ENCODE measurements around the gene IGSF22.

IGSF22 gene

GRCh38 chr11:18726040-18726439 lies at the start of gene IGSF22:
TSS of gene IGSF22 (minus strand) at chr11:18726188. CDS start at chr11:18724236, 1,952 bp downstream.
- no peak within 1 kb of the TSS for H3K9ac ChIP-seq (ENCODE audit: low read depth, low read length)
- no peaks in the 10 kb centered on the region for H3K36me3 ChIP-seq (ENCODE audit: control insufficient read depth, insufficient read depth, low read length)
- H3K4me1 ChIP-seq (ENCODE audit: control insufficient read depth, insufficient read depth, low read length), result peaks cover 14% of the 10 kb centered on the region
- H3K27me3 ChIP-seq (ENCODE audit: control insufficient read depth, insufficient read depth, low read length), result no peaks in the 10 kb centered on the region; the same call in 1 of the 2 replicates
- no peaks in the 10 kb centered on the region for H3K9me3 ChIP-seq (ENCODE audit: control insufficient read depth, insufficient read depth, low read length)
- no peak within 1 kb of the TSS for H3K27ac ChIP-seq (ENCODE audit: low read depth, low read length)
- H3K4me3 ChIP-seq (ENCODE audit: low read depth, low read length), result no peak within 1 kb of the TSS

- Histone ChIP-seq H3K9me3 (ENCODE audit: control insufficient read depth, insufficient read depth, low read length) (no peaks in the 10 kb centered on the region), H3K4me1 (ENCODE audit: control insufficient read depth, insufficient read depth, low read length) (peaks cover 19% of the 10 kb centered on the region), H3K36me3 (ENCODE audit: control insufficient read depth, insufficient read depth, low read length) (no peaks in the 10 kb centered on the region), H3K27me3 (ENCODE audit: control insufficient read depth, insufficient read depth, low read length) (0 out of 2 replicates have a peak, but pooled peaks cover 2% of the 10 kb centered on the region), H3K9ac (ENCODE audit: low read depth, low read length) (no peak overlapping the region), H3K27ac (ENCODE audit: low read depth, low read length) (no peak overlapping the region), H3K4me3 (ENCODE audit: low read depth, low read length) (no peak overlapping the region)
These were observed 48.8 kb upstream of the IGSF22 start for GRCh38 chr11:18774801-18775200.

GRCh38 chr11:18773681-18774080 lies 47.7 kb upstream of the IGSF22 start:
- Histone ChIP-seq H3K27ac (ENCODE audit: low read depth, low read length) (no peak overlapping the region), H3K9me3 (ENCODE audit: control insufficient read depth, insufficient read depth, low read length) (no peaks in the 10 kb centered on the region), H3K36me3 (ENCODE audit: control insufficient read depth, insufficient read depth, low read length) (no peaks in the 10 kb centered on the region), H3K4me1 (ENCODE audit: control insufficient read depth, insufficient read depth, low read length) (peaks cover 15% of the 10 kb centered on the region; the same call in 1 of the 2 replicates), H3K4me3 (ENCODE audit: low read depth, low read length) (no peak overlapping the region), H3K27me3 (ENCODE audit: control insufficient read depth, insufficient read depth, low read length) (no peaks in the 10 kb centered on the region), H3K9ac (ENCODE audit: low read depth, low read length) (no peak overlapping the region)

GRCh38 chr11:18773104-18773503 lies 47.1 kb upstream of the IGSF22 start:
- Histone ChIP-seq H3K27ac (ENCODE audit: low read depth, low read length) (no peak overlapping the region), H3K36me3 (ENCODE audit: control insufficient read depth, insufficient read depth, low read length) (no peaks in the 10 kb centered on the region), H3K4me3 (ENCODE audit: low read depth, low read length) (no peak overlapping the region), H3K4me1 (ENCODE audit: control insufficient read depth, insufficient read depth, low read length) (peaks cover 15% of the 10 kb centered on the region; the same call in 1 of the 2 replicates), H3K27me3 (ENCODE audit: control insufficient read depth, insufficient read depth, low read length) (no peaks in the 10 kb centered on the region), H3K9ac (ENCODE audit: low read depth, low read length) (no peak overlapping the region), H3K9me3 (ENCODE audit: control insufficient read depth, insufficient read depth, low read length) (no peaks in the 10 kb centered on the region)

GRCh38 chr11:18772211-18772610 lies 46.2 kb upstream of the IGSF22 start:
- Histone ChIP-seq H3K36me3 (ENCODE audit: control insufficient read depth, insufficient read depth, low read length) (no peaks in the 10 kb centered on the region), H3K27me3 (ENCODE audit: control insufficient read depth, insufficient read depth, low read length) (no peaks in the 10 kb centered on the region)

GRCh38 chr11:18771266-18772035 lies 45.5 kb upstream of the IGSF22 start:
- no peaks in the 10 kb centered on the region for H3K36me3 ChIP-seq (ENCODE audit: control insufficient read depth, insufficient read depth, low read length)
- H3K9ac ChIP-seq (ENCODE audit: low read depth, low read length), result no peak overlapping the region
- no peak overlapping the region for H3K4me3 ChIP-seq (ENCODE audit: low read depth, low read length)
- peaks cover 15% of the 10 kb centered on the region; the same call in 1 of the 2 replicates for H3K4me1 ChIP-seq (ENCODE audit: control insufficient read depth, insufficient read depth, low read length)
- H3K27me3 ChIP-seq (ENCODE audit: control insufficient read depth, insufficient read depth, low read length), result no peaks in the 10 kb centered on the region
- H3K27ac ChIP-seq (ENCODE audit: low read depth, low read length), result no peak overlapping the region
- no peaks in the 10 kb centered on the region for H3K9me3 ChIP-seq (ENCODE audit: control insufficient read depth, insufficient read depth, low read length)

More at GRCh38 chr11:18772211-18772610, 46.2 kb upstream of the IGSF22 start:
- no peak overlapping the region for H3K4me3 ChIP-seq (ENCODE audit: low read depth, low read length)
- H3K9me3 ChIP-seq (ENCODE audit: control insufficient read depth, insufficient read depth, low read length), result no peaks in the 10 kb centered on the region
- no peak overlapping the region for H3K9ac ChIP-seq (ENCODE audit: low read depth, low read length)
- peaks cover 15% of the 10 kb centered on the region; the same call in 1 of the 2 replicates for H3K4me1 ChIP-seq (ENCODE audit: control insufficient read depth, insufficient read depth, low read length)
- no peak overlapping the region for H3K27ac ChIP-seq (ENCODE audit: low read depth, low read length)

GRCh38 chr11:18770479-18771125 lies 44.6 kb upstream of the IGSF22 start:
- Histone ChIP-seq H3K9ac (ENCODE audit: low read depth, low read length) (no peak overlapping the region), H3K9me3 (ENCODE audit: control insufficient read depth, insufficient read depth, low read length) (no peaks in the 10 kb centered on the region), H3K27ac (ENCODE audit: low read depth, low read length) (no peak overlapping the region), H3K27me3 (ENCODE audit: control insufficient read depth, insufficient read depth, low read length) (no peaks in the 10 kb centered on the region), H3K4me3 (ENCODE audit: low read depth, low read length) (no peak overlapping the region), H3K36me3 (ENCODE audit: control insufficient read depth, insufficient read depth, low read length) (no peaks in the 10 kb centered on the region), H3K4me1 (ENCODE audit: control insufficient read depth, insufficient read depth, low read length) (peaks cover 15% of the 10 kb centered on the region; the same call in 1 of the 2 replicates)

- peaks cover 15% of the 10 kb centered on the region; the same call in 1 of the 2 replicates for H3K4me1 ChIP-seq (ENCODE audit: control insufficient read depth, insufficient read depth, low read length)
- H3K27ac ChIP-seq (ENCODE audit: low read depth, low read length), result no peak overlapping the region
- H3K9me3 ChIP-seq (ENCODE audit: control insufficient read depth, insufficient read depth, low read length), result no peaks in the 10 kb centered on the region
- no peak overlapping the region for H3K4me3 ChIP-seq (ENCODE audit: low read depth, low read length)
- H3K36me3 ChIP-seq (ENCODE audit: control insufficient read depth, insufficient read depth, low read length), result no peaks in the 10 kb centered on the region
- no peak overlapping the region for H3K9ac ChIP-seq (ENCODE audit: low read depth, low read length)
- H3K27me3 ChIP-seq (ENCODE audit: control insufficient read depth, insufficient read depth, low read length), result no peaks in the 10 kb centered on the region
These were observed 43.9 kb upstream of the IGSF22 start for GRCh38 chr11:18769802-18770456.

GRCh38 chr11:18768978-18769377 lies 43.0 kb upstream of the IGSF22 start:
- H3K9ac ChIP-seq (ENCODE audit: low read depth, low read length), result no peak overlapping the region
- peaks cover 14% of the 10 kb centered on the region; the same call in 1 of the 2 replicates for H3K4me1 ChIP-seq (ENCODE audit: control insufficient read depth, insufficient read depth, low read length)
- no peak overlapping the region for H3K27ac ChIP-seq (ENCODE audit: low read depth, low read length)
- no peaks in the 10 kb centered on the region for H3K27me3 ChIP-seq (ENCODE audit: control insufficient read depth, insufficient read depth, low read length)
- no peaks in the 10 kb centered on the region for H3K9me3 ChIP-seq (ENCODE audit: control insufficient read depth, insufficient read depth, low read length)
- no peaks in the 10 kb centered on the region for H3K36me3 ChIP-seq (ENCODE audit: control insufficient read depth, insufficient read depth, low read length)
- no peak overlapping the region for H3K4me3 ChIP-seq (ENCODE audit: low read depth, low read length)

- Histone ChIP-seq H3K4me1 (ENCODE audit: control insufficient read depth, insufficient read depth, low read length) (peaks cover 10% of the 10 kb centered on the region; the same call in 1 of the 2 replicates), H3K27me3 (ENCODE audit: control insufficient read depth, insufficient read depth, low read length) (no peaks in the 10 kb centered on the region), H3K9ac (ENCODE audit: low read depth, low read length) (no peak overlapping the region), H3K36me3 (ENCODE audit: control insufficient read depth, insufficient read depth, low read length) (no peaks in the 10 kb centered on the region), H3K9me3 (ENCODE audit: control insufficient read depth, insufficient read depth, low read length) (no peaks in the 10 kb centered on the region), H3K27ac (ENCODE audit: low read depth, low read length) (no peak overlapping the region), H3K4me3 (ENCODE audit: low read depth, low read length) (no peak overlapping the region)
These were observed 42.5 kb upstream of the IGSF22 start for GRCh38 chr11:18768472-18768901.

Data from HUES48 (cell line).